Endothelial cell of umbilical vein (primary cell): ENCODE data around the gene SEZ6L2. TPM values are rescaled to one million over a fixed set of nuclear protein-coding genes. Genes with fewer than 3 reads are reported as not detected.
A peak's percentile ranks its signal among the peaks of the same experiment; 100 is the strongest.

Source experiments
- BruUV-seq: library from RNA; stranded (reverse); fragments of 400-500 nt; replicated peaks from 2 replicates; lab custom pipeline; 2021; lab: Mats Ljungman, UMichigan
- CTCF ChIA-PET: fragments of 300-600, 350-600 bp; sonication (Branson Sonifier 250); formaldehyde crosslinking; loops from one replicate; lab custom pipeline; 2021; ENCODE audit warnings: antibody characterized with exemption, inconsistent platforms; lab: Charles Lee
- POLR2A ChIA-PET: fragments of 300-600, 350-600 bp; sonication (Branson Sonifier 250); formaldehyde crosslinking; loops from one replicate; lab custom pipeline; 2021; ENCODE audit warnings: antibody characterized with exemption, inconsistent platforms; lab: Charles Lee
- DNase-seq: peaks from one replicate; pipeline ENCODE4 v3.0.0-alpha.2; 2011; ENCODE audit warnings: low read depth, low spot score
- FAIRE-seq: peaks from 2 replicates; lab custom pipeline; 2011; peaks lifted over from hg19 to GRCh38; lab: Jason Lieb, UNC
- H2AFZ ChIP-seq: 2 replicates; pipeline ENCODE4 v1.6.0; 2012; ENCODE audit warnings: low read depth, low read length, control low read depth, inconsistent platforms
- H3K27ac ChIP-seq: 2 replicates; pipeline ENCODE4 v1.5.1; 2011; ENCODE audit warnings: low read depth, mild to moderate bottlenecking, control low read depth, low read length, moderate library complexity; ENCODE audit not compliant: insufficient read depth
- H3K27me3 ChIP-seq, 2 experiments: 2 replicates each; pipeline versions ENCODE4 v1.6.0 to v1.6.1; 2011; ENCODE audit warnings: low read length in 2 of 2, mixed read lengths in 1 of 2; ENCODE audit not compliant: control insufficient read depth in 2 of 2, insufficient read depth in 2 of 2
- H3K36me3 ChIP-seq, 2 experiments: 2 replicates in 1 of 2; 3 replicates in 1 of 2; pipeline ENCODE4 v1.5.1; 2011; ENCODE audit warnings: low read length in 2 of 2, mild to moderate bottlenecking in 1 of 2, moderate library complexity in 1 of 2; ENCODE audit not compliant: control insufficient read depth in 2 of 2, insufficient read depth in 2 of 2; ENCODE audit errors: extremely low read depth in 1 of 2
- H3K4me1 ChIP-seq: 3 replicates; pipeline ENCODE4 v1.5.1; 2011; ENCODE audit warnings: mild to moderate bottlenecking, low read length; ENCODE audit not compliant: control insufficient read depth, insufficient read depth; ENCODE audit errors: extremely low read depth
- H3K4me2 ChIP-seq: 2 replicates; pipeline ENCODE4 v1.6.1; 2011; ENCODE audit warnings: low read length, control low read depth, mixed read lengths; ENCODE audit not compliant: insufficient read depth
- H3K4me3 ChIP-seq, 3 experiments: fragments of 200-600 bp in 1 of 3; sonication (generic), shearing (Covaris generic) in 1 of 3; replicated peaks in 1 of 3; 2 replicates each; pipeline ENCODE4 v1.5.1; 2011 to 2016; ENCODE audit warnings: control low read depth in 3 of 3, low read length in 3 of 3, mild to moderate bottlenecking in 2 of 3, inconsistent platforms in 1 of 3, low read depth in 1 of 3, moderate library complexity in 1 of 3; ENCODE audit not compliant: insufficient read depth in 1 of 3
- H3K79me2 ChIP-seq: 2 replicates; pipeline ENCODE4 v1.6.0; 2012; ENCODE audit warnings: low read length, inconsistent platforms; ENCODE audit not compliant: control insufficient read depth, insufficient read depth
- H3K9ac ChIP-seq: replicated peaks from 2 replicates; pipeline ENCODE3; 2011; ENCODE audit warnings: low read length, control low read depth; ENCODE audit not compliant: insufficient read depth; ENCODE audit errors: extremely low read depth
- H3K9me1 ChIP-seq: replicated peaks from 3 replicates; pipeline ENCODE4 v1.6.0; 2011; ENCODE audit warnings: mild to moderate bottlenecking, low read length; ENCODE audit not compliant: control insufficient read depth, insufficient read depth; ENCODE audit errors: extremely low read depth
- H3K9me3 ChIP-seq: replicated peaks from 2 replicates; pipeline ENCODE4 v1.5.1; 2012; ENCODE audit warnings: low read length, inconsistent platforms; ENCODE audit not compliant: control insufficient read depth, insufficient read depth
- H4K20me1 ChIP-seq: replicated peaks from 2 replicates; pipeline ENCODE3; 2011; ENCODE audit warnings: mild to moderate bottlenecking, low read length; ENCODE audit not compliant: control insufficient read depth, insufficient read depth; ENCODE audit errors: extremely low read depth
- CTCF ChIP-seq, 2 donors: IDR thresholded peaks; 1 replicate in 1 of 2; 2 replicates in 1 of 2; pipeline ENCODE4 v1.5.1; 2011; ENCODE audit warnings: low read length in 2 of 2, mild to moderate bottlenecking in 2 of 2, moderate library complexity in 2 of 2, control low read depth in 1 of 2, inconsistent platforms in 1 of 2, low read depth in 1 of 2; ENCODE audit not compliant: insufficient read depth in 1 of 2; ENCODE audit errors: extremely low read depth in 1 of 2
- EZH2 ChIP-seq: IDR thresholded peaks from 2 replicates; pipeline ENCODE4 v1.6.1; 2012; ENCODE audit warnings: borderline replicate concordance, low read depth, mild to moderate bottlenecking, moderate library complexity, low read length, inconsistent platforms; ENCODE audit not compliant: severe bottlenecking
- FOS ChIP-seq: IDR thresholded peaks from 2 replicates; pipeline ENCODE4 v1.6.1; 2011; ENCODE audit warnings: mild to moderate bottlenecking, low read length, moderate library complexity, borderline replicate concordance; ENCODE audit not compliant: insufficient read depth
- GATA2 ChIP-seq: IDR thresholded peaks from 2 replicates; pipeline ENCODE4 v1.7.0; 2011; ENCODE audit warnings: low read depth, mild to moderate bottlenecking, moderate library complexity, mixed read lengths, low read length; ENCODE audit not compliant: insufficient read length, insufficient read depth
- JUN ChIP-seq: IDR thresholded peaks from 2 replicates; pipeline ENCODE4 v1.6.1; 2011; ENCODE audit warnings: borderline replicate concordance, low read depth; ENCODE audit not compliant: insufficient read length, insufficient read depth
- MYC ChIP-seq: IDR thresholded peaks from one replicate; pipeline ENCODE4 v1.6.1; 2011; ENCODE audit warnings: mild to moderate bottlenecking, low read depth, low read length
- POLR2A ChIP-seq: IDR thresholded peaks from 2 replicates; pipeline ENCODE4 v1.6.1; 2012; ENCODE audit warnings: low read depth, mild to moderate bottlenecking, control low read depth, low read length
- POLR2AphosphoS5 ChIP-seq: IDR thresholded peaks from 2 replicates; pipeline ENCODE4 v1.6.1; 2012; ENCODE audit warnings: low read depth, mild to moderate bottlenecking, control low read depth, low read length, moderate library complexity; ENCODE audit not compliant: insufficient read depth
- dilution Hi-C: fragments of 300-500 bp; cut with MboI; formaldehyde crosslinking; loops from one replicate; pipeline ENCODE4 v1.15.0; 2019; ENCODE audit warnings: low sequenced_read_pairs; ENCODE audit not compliant: extremely low pct_ligation_motif_present
- intact Hi-C: fragments of 100-400 bp; cut with micrococcal nuclease; formaldehyde crosslinking; loops from one replicate; pipeline ENCODE4 v1.10.0; 2022
- polyA plus RNA-seq, 4 experiments: library from polyadenylated mRNA; depleted of rRNA in 3 of 4; stranded (reverse) in 3 of 4; unstranded in 1 of 4; fragments of >200 nt; gene quantifications; 2 replicates each; pipeline versions ENCODE4 v1.2.1 to v1.2.3, GENCODE V29; 2011 to 2012; ENCODE audit warnings: missing spikeins in 1 of 4
- total RNA-seq: library from RNA; stranded (reverse); gene quantifications from 2 replicates; pipeline ENCODE4 v1.2.3, GENCODE V29; 2021
- TF ChIP-seq, protein P1 (sequence below): IDR thresholded peaks from 2 replicates; pipeline ENCODE4 v1.6.1; 2011; ENCODE audit not compliant: insufficient read depth, insufficient read length

SEZ6L2 gene
- total and polyA plus RNA-seq, 2 donors (not counting 3 experiments of a cell fraction or from before 2014, with no cell fraction given): 2.4 to 4.5 TPM

GRCh38 chr16:29922326-29922725, 23.0 kb upstream of the SEZ6L2 start:
- Histone ChIP-seq H3K9me3 (no peaks in the 10 kb centered on the region), H3K27me3 (no peaks in the 10 kb centered on the region), H3K9me1 (no peaks in the 10 kb centered on the region), H3K27ac (no peak overlapping the region), H3K4me2 (no peak overlapping the region), H4K20me1 (no peaks in the 10 kb centered on the region), H2AFZ (no peak overlapping the region), H3K79me2 (peaks cover 12% of the 10 kb centered on the region), H3K4me1 (peaks cover 15% of the 10 kb centered on the region), H3K4me3 (no peak overlapping the region), H3K9ac (no peak overlapping the region), H3K36me3 (peaks cover 3 to 5% of the 10 kb centered on the region in 2 experiments)
- intact Hi-C loops: no loop called here
- CTCF ChIA-PET: interaction anchor here (1.0 kb wide), 1 partner anchor 14 kb away, joined by 3 read pairs; no protein-coding TSS in a partner anchor
- no TSS peak for BruUV-seq
- DNase-seq: no peak
- TF ChIP-seq JUN (no peak), MYC (no peak), GATA2 (no peak), FOS (no peak)
- no peak for FAIRE-seq
- POLR2A ChIA-PET: no interaction called here
- dilution Hi-C loops: no loop called here

GRCh38 chr16:29921034-29921385, 21.7 kb upstream of the SEZ6L2 start:
- TF ChIP-seq EZH2: no peak
- no peak for TF ChIP-seq GATA2
- TF ChIP-seq JUN: no peak
- TF ChIP-seq FOS: no peak
- no peak for TF ChIP-seq CTCF (IDR thresholded peaks at IDR 0.05; ENCODE audit: extremely low read depth in 1 of 2, insufficient read depth in 1 of 2, low read depth in 1 of 2, low read length in 2 of 2)
- TF ChIP-seq POLR2A: no peak
- TF ChIP-seq MYC: no peak
- TF ChIP-seq, protein P1, sequence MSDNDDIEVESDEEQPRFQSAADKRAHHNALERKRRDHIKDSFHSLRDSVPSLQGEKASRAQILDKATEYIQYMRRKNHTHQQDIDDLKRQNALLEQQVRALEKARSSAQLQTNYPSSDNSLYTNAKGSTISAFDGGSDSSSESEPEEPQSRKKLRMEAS: no peak
- no peak for TF ChIP-seq POLR2AphosphoS5
- ChIA-PET CTCF (interaction anchor here (1.2 kb wide), 3 partner anchors 73 to 85 kb away, joined by 3 to 4 read pairs (median 3); no protein-coding TSS in a partner anchor), POLR2A (no interaction called here)
- Histone ChIP-seq H3K79me2 (peaks cover 12% of the 10 kb centered on the region), H3K27me3 (no peaks in the 10 kb centered on the region), H3K4me1 (peaks cover 7% of the 10 kb centered on the region), H3K4me3 (no peak overlapping the region), H4K20me1 (no peaks in the 10 kb centered on the region), H2AFZ (no peak overlapping the region), H3K27ac (no peak overlapping the region), H3K36me3 (peaks cover 3 to 8% of the 10 kb centered on the region in 2 experiments), H3K9me3 (no peaks in the 10 kb centered on the region), H3K9me1 (no peaks in the 10 kb centered on the region), H3K9ac (no peak overlapping the region), H3K4me2 (no peak overlapping the region)
- dilution Hi-C loops: no loop called here
- DNase-seq (peak; percentile 42), FAIRE-seq (no peak)
- no TSS peak for BruUV-seq
- intact Hi-C loops: no loop called here
